IMR-90 (cell line): ENCODE measurements around the gene FH. TPM values are rescaled to one million over a fixed set of nuclear protein-coding genes. Genes with fewer than 3 reads are reported as not detected.
A peak's percentile ranks its signal among the peaks of the same experiment; 100 is the strongest.

Experiments
- ATAC-seq: fragments of 200-7000 bp; cut with Tn5 transposase; 2 replicates; pipeline ENCODE4 v1.9.1; 2020; ENCODE audit warnings: low read depth, mild to moderate bottlenecking, moderate library complexity
- BruUV-seq: library from RNA; stranded (reverse); fragments of 400-500 nt; replicated peaks from 2 replicates; lab custom pipeline; 2021; lab: Mats Ljungman, UMichigan
- CTCF ChIA-PET: fragments of 300-600 bp; formaldehyde crosslinking; extraction: SDS; loops from one replicate; lab custom pipeline; 2021; ENCODE audit warnings: antibody characterized with exemption; lab: Yijun Ruan, JAX
- POLR2A ChIA-PET: fragments of 300-600 bp; sonication (Branson Sonifier 250); formaldehyde crosslinking; loops from one replicate; lab custom pipeline; 2022; ENCODE audit warnings: antibody characterized with exemption; ENCODE audit not compliant: unreplicated experiment; lab: Charles Lee
- DNase-seq: peaks from one replicate; pipeline ENCODE4 v3.0.0; 2013
- H2AFZ ChIP-seq: replicated peaks from 2 replicates; pipeline ENCODE3; 2013; ENCODE audit warnings: low read length, mild to moderate bottlenecking; ENCODE audit not compliant: poor library complexity
- H2AK5ac ChIP-seq: 2 replicates; pipeline ENCODE4 v1.6.1; 2013; ENCODE audit warnings: low read depth, low read length, inconsistent platforms
- H2AK9ac ChIP-seq: replicated peaks from 2 replicates; pipeline ENCODE3; 2013; ENCODE audit warnings: mild to moderate bottlenecking, low read depth, low read length, moderate library complexity; ENCODE audit not compliant: poor library complexity
- H2BK120ac ChIP-seq: 2 replicates; pipeline ENCODE4 v1.6.1; 2013; ENCODE audit warnings: low read depth, low read length, inconsistent platforms
- H2BK15ac ChIP-seq: 3 replicates; pipeline ENCODE4 v1.6.1; 2013; ENCODE audit warnings: low read depth, low read length, inconsistent platforms
- H2BK20ac ChIP-seq: 2 replicates; pipeline ENCODE4 v1.6.1; 2013; ENCODE audit warnings: low read depth, mild to moderate bottlenecking, inconsistent platforms, low read length, moderate library complexity
- H2BK5ac ChIP-seq: 2 replicates; pipeline ENCODE4 v1.6.1; 2013; ENCODE audit warnings: mild to moderate bottlenecking, low read depth, low read length, inconsistent platforms; ENCODE audit not compliant: poor library complexity, severe bottlenecking
- H3K14ac ChIP-seq: replicated peaks from 2 replicates; pipeline ENCODE4 v1.6.1; 2013; ENCODE audit warnings: low read depth, low read length, inconsistent platforms
- H3K18ac ChIP-seq: 2 replicates; pipeline ENCODE4 v1.6.1; 2013; ENCODE audit warnings: low read depth, low read length, control low read depth
- H3K23ac ChIP-seq: 2 replicates; pipeline ENCODE4 v1.6.1; 2013; ENCODE audit warnings: low read depth, low read length, inconsistent platforms
- H3K27ac ChIP-seq: 2 replicates; pipeline ENCODE4 v1.5.1; 2013; ENCODE audit warnings: mild to moderate bottlenecking, control low read depth, low read length; ENCODE audit not compliant: insufficient read depth
- H3K27me3 ChIP-seq: 2 replicates; pipeline ENCODE4 v1.6.1; 2013; ENCODE audit warnings: low read length; ENCODE audit not compliant: control insufficient read depth, insufficient read depth
- H3K36me3 ChIP-seq: 2 replicates; pipeline ENCODE4 v1.6.1; 2013; ENCODE audit warnings: low read length, mixed read lengths; ENCODE audit not compliant: control insufficient read depth, insufficient read depth
- H3K4ac ChIP-seq: 2 replicates; pipeline ENCODE4 v1.6.1; 2013; ENCODE audit warnings: low read depth, low read length, inconsistent platforms
- H3K4me1 ChIP-seq: 2 replicates; pipeline ENCODE4 v1.6.1; 2013; ENCODE audit warnings: low read length, mixed read lengths; ENCODE audit not compliant: control insufficient read depth, insufficient read depth
- H3K4me2 ChIP-seq: 2 replicates; pipeline ENCODE4 v1.6.1; 2013; ENCODE audit warnings: low read depth, mild to moderate bottlenecking, control low read depth, low read length, moderate library complexity
- H3K4me3 ChIP-seq: 2 replicates; pipeline ENCODE4 v1.5.1; 2013; ENCODE audit warnings: low read depth, mild to moderate bottlenecking, control low read depth, low read length, moderate library complexity; ENCODE audit not compliant: insufficient read depth
- H3K56ac ChIP-seq: 2 replicates; pipeline ENCODE4 v1.6.1; 2013; ENCODE audit warnings: low read length, inconsistent platforms; ENCODE audit not compliant: insufficient read depth; ENCODE audit errors: extremely low read depth
- H3K79me1 ChIP-seq, 2 experiments: 2 replicates each; pipeline ENCODE4 v1.6.1; 2013; ENCODE audit warnings: low read length in 2 of 2, inconsistent platforms in 1 of 2, low read depth in 1 of 2
- H3K9ac ChIP-seq: 2 replicates; pipeline ENCODE4 v1.6.1; 2013; ENCODE audit warnings: low read depth, low read length, control low read depth
- H3K9me1 ChIP-seq: 2 replicates; pipeline ENCODE4 v1.6.1; 2013; ENCODE audit warnings: low read length, inconsistent platforms; ENCODE audit not compliant: insufficient read depth
- H3K9me3 ChIP-seq: 2 replicates; pipeline ENCODE4 v1.6.1; 2013; ENCODE audit warnings: low read length; ENCODE audit not compliant: control insufficient read depth, insufficient read depth
- H4K20me1 ChIP-seq: 2 replicates; pipeline ENCODE4 v1.6.1; 2013; ENCODE audit warnings: low read length, inconsistent platforms; ENCODE audit not compliant: insufficient read depth
- H4K5ac ChIP-seq: 2 replicates; pipeline ENCODE4 v1.6.1; 2013; ENCODE audit warnings: mild to moderate bottlenecking, low read depth, low read length, control low read depth
- H4K8ac ChIP-seq, 2 experiments: 2 replicates each; pipeline ENCODE4 v1.6.1; 2013; ENCODE audit warnings: low read depth in 2 of 2, low read length in 2 of 2, control low read depth in 1 of 2, inconsistent platforms in 1 of 2
- H4K91ac ChIP-seq: 2 replicates; pipeline ENCODE4 v1.6.1; 2013; ENCODE audit warnings: low read depth, low read length, inconsistent platforms; ENCODE audit not compliant: insufficient read depth
- BHLHE40 ChIP-seq: fragments of 150-350 bp; IDR thresholded peaks from 2 replicates; pipeline ENCODE4 v1.6.1; 2016; ENCODE audit warnings: mild to moderate bottlenecking, low read depth, low read length
- CEBPB ChIP-seq: IDR thresholded peaks from 2 replicates; pipeline ENCODE4 v1.6.1; 2012; ENCODE audit warnings: low read depth, low read length, improper control_type of control experiment
- CHD1 ChIP-seq: IDR thresholded peaks from 2 replicates; pipeline ENCODE4 v1.6.1; 2012; ENCODE audit warnings: low read depth, low read length, improper control_type of control experiment
- ELK1 ChIP-seq: fragments of 150-350 bp; IDR thresholded peaks from 2 replicates; pipeline ENCODE4 v1.6.1; 2016; ENCODE audit warnings: low read depth, mild to moderate bottlenecking, low read length, moderate library complexity, borderline replicate concordance
- FOS ChIP-seq: fragments of 150-350 bp; IDR thresholded peaks from 2 replicates; pipeline ENCODE4 v1.6.1; 2016; ENCODE audit warnings: low read depth, low read length
- MAFK ChIP-seq: IDR thresholded peaks from 2 replicates; pipeline ENCODE4 v1.6.1; 2012; ENCODE audit warnings: low read depth, low read length, improper control_type of control experiment
- MAZ ChIP-seq: IDR thresholded peaks from 2 replicates; pipeline ENCODE4 v1.6.1; 2012; ENCODE audit warnings: low read depth, mild to moderate bottlenecking, low read length, improper control_type of control experiment, moderate library complexity, borderline replicate concordance
- MXI1 ChIP-seq: IDR thresholded peaks from 2 replicates; pipeline ENCODE4 v1.6.1; 2012; ENCODE audit warnings: low read depth, mild to moderate bottlenecking, low read length, moderate library complexity, borderline replicate concordance
- POLR2A ChIP-seq: IDR thresholded peaks from 2 replicates; pipeline ENCODE4 v1.6.1; 2012; ENCODE audit warnings: mild to moderate bottlenecking, low read depth, low read length
- SMC3 ChIP-seq: fragments of 150-350 bp; IDR thresholded peaks from 2 replicates; pipeline ENCODE4 v1.6.1; 2016; ENCODE audit warnings: low read depth, mild to moderate bottlenecking, antibody characterized with exemption, low read length, moderate library complexity
- WGBS, 2 experiments: methylation state at CpG; one replicate each; pipeline versions ENCODE4 v1.1.5 to v1.1.7; 2013; ENCODE audit warnings: missing lambda C conversion rate in 2 of 2; ENCODE audit not compliant: insufficient read length in 1 of 2; ENCODE audit errors: extremely low coverage in 2 of 2; 5-methylcytosine and 5-hydroxymethylcytosine counted together
- dilution Hi-C: fragments of 300-500 bp; cut with HindIII; formaldehyde crosslinking; loops from one replicate; pipeline ENCODE4 v1.14.3; 2018; ENCODE audit warnings: low sequenced_read_pairs; ENCODE audit not compliant: unreplicated experiment
- in situ Hi-C: fragments of 300-500 bp; cut with MboI; formaldehyde crosslinking; loops from 3 replicates; pipeline ENCODE4 v1.14.3; 2019; ENCODE audit warnings: low sequenced_read_pairs, inconsistent platforms, mixed read lengths
- intact Hi-C: fragments of 100-400 bp; cut with micrococcal nuclease; formaldehyde crosslinking; loops from 2 replicates; pipeline ENCODE4 v1.10.0; 2022
- polyA plus RNA-seq, 3 experiments: library from polyadenylated mRNA; depleted of rRNA; stranded (reverse); fragments of >200 nt; gene quantifications; 2 replicates each; pipeline ENCODE4 v1.2.3, GENCODE V29; 2012; ENCODE audit warnings: low replicate concordance in 1 of 3
- total RNA-seq: library from RNA; depleted of rRNA; stranded (reverse); fragments of >200 nt; gene quantifications from 2 replicates; pipeline ENCODE4 v1.2.3, GENCODE V29; 2012
- TF ChIP-seq, protein P1 (sequence below): conservative IDR thresholded peaks from 2 replicates; pipeline ENCODE4 v1.5.1; 2012; ENCODE audit warnings: mild to moderate bottlenecking, low read depth, low read length, improper control_type of control experiment
- TF ChIP-seq, protein P2 (sequence below): fragments of 150-350 bp; IDR thresholded peaks from 2 replicates; pipeline ENCODE4 v1.6.1; 2017; ENCODE audit warnings: mild to moderate bottlenecking, antibody characterized with exemption, low read length, low read depth

The FH gene
- total and polyA plus RNA-seq, 2 of the 4 experiments (the other 2 are of a cell fraction), result 75.5 to 78.7 TPM

- Histone ChIP-seq H4K5ac (no peak overlapping the region; the same call in 1 of the 2 replicates), H4K8ac (peak overlapping the region in 1 of 2 experiments; percentile 63; a peak in 1 of 4 replicates), H4K91ac (no peak overlapping the region), H3K9me3 (no peaks in the 10 kb centered on the region), H2BK5ac (no peak overlapping the region), H2AK9ac (no peak overlapping the region), H3K4me1 (no peaks in the 10 kb centered on the region; the same call in 1 of the 2 replicates), H3K9ac (no peak overlapping the region), H3K18ac (no peak overlapping the region; the same call in 1 of the 2 replicates), H3K56ac (no peak overlapping the region), H4K20me1 (no peaks in the 10 kb centered on the region), H3K14ac (no peak overlapping the region), H3K9me1 (no peaks in the 10 kb centered on the region), H2BK120ac (peak overlapping the region; percentile 70), H3K79me1 (no peaks in the 10 kb centered on the region), H3K27me3 (no peaks in the 10 kb centered on the region), H3K4ac (0 out of 2 replicates have a peak overlapping the region, but pooled peaks have one; percentile 23), H2AFZ (peak overlapping the region; percentile 28), H3K23ac (no peak overlapping the region), H3K27ac (no peak overlapping the region), H2BK20ac (peak overlapping the region; percentile 43; the same call in 1 of the 2 replicates), H3K4me2 (no peak overlapping the region), H3K36me3 (no peaks in the 10 kb centered on the region), H3K4me3 (no peak overlapping the region), H2AK5ac (no peak overlapping the region), H2BK15ac (peak overlapping the region; percentile 2; the same call in 1 of the 3 replicates)
- DNase-seq (peak; percentile 47), ATAC-seq (no peak; the same call in 1 of the 2 replicates)
- TF ChIP-seq MAZ (no peak), BHLHE40 (no peak), SMC3 (no peak), FOS (no peak), MXI1 (no peak), CEBPB (no peak), ELK1 (no peak), CHD1 (no peak), MAFK (no peak; the same call in 1 of the 2 replicates), POLR2A (no peak)
- TF ChIP-seq, protein P1, sequence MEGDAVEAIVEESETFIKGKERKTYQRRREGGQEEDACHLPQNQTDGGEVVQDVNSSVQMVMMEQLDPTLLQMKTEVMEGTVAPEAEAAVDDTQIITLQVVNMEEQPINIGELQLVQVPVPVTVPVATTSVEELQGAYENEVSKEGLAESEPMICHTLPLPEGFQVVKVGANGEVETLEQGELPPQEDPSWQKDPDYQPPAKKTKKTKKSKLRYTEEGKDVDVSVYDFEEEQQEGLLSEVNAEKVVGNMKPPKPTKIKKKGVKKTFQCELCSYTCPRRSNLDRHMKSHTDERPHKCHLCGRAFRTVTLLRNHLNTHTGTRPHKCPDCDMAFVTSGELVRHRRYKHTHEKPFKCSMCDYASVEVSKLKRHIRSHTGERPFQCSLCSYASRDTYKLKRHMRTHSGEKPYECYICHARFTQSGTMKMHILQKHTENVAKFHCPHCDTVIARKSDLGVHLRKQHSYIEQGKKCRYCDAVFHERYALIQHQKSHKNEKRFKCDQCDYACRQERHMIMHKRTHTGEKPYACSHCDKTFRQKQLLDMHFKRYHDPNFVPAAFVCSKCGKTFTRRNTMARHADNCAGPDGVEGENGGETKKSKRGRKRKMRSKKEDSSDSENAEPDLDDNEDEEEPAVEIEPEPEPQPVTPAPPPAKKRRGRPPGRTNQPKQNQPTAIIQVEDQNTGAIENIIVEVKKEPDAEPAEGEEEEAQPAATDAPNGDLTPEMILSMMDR, result no peak
- TF ChIP-seq, protein P2, sequence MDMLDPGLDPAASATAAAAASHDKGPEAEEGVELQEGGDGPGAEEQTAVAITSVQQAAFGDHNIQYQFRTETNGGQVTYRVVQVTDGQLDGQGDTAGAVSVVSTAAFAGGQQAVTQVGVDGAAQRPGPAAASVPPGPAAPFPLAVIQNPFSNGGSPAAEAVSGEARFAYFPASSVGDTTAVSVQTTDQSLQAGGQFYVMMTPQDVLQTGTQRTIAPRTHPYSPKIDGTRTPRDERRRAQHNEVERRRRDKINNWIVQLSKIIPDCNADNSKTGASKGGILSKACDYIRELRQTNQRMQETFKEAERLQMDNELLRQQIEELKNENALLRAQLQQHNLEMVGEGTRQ, result no peak
- in situ Hi-C loops, result loop anchor here (25.0 kb wide), 1 partner anchor 1463 kb away; no protein-coding TSS in a partner anchor
- 100% methylated on average over 1 of the region's 1 CpG; no CpG with 5 or more reads in 1 of the 2 experiments for WGBS, 2 experiments
- intact Hi-C loops, result no loop called here
- BruUV-seq, result no TSS peak
- CTCF ChIA-PET, result no interaction called here
- POLR2A ChIA-PET, result no interaction called here
- dilution Hi-C loops, result no loop called here
Measured at GRCh38 chr1:241475671-241476070, 43.9 kb downstream of the FH start.
